ENCODE results near the gene AARSD1. TPM values are rescaled to one million over a fixed set of nuclear protein-coding genes. Genes with fewer than 3 reads are reported as not detected.
"Not testable (repeated sequence)": the region's sequence is repeated elsewhere in the genome, so short reads cannot be mapped to it uniquely, and the experiment has no call there.

The AARSD1 gene
- total RNA-seq, 1 donor from 2014 or later = 39.6 TPM

DNA sequence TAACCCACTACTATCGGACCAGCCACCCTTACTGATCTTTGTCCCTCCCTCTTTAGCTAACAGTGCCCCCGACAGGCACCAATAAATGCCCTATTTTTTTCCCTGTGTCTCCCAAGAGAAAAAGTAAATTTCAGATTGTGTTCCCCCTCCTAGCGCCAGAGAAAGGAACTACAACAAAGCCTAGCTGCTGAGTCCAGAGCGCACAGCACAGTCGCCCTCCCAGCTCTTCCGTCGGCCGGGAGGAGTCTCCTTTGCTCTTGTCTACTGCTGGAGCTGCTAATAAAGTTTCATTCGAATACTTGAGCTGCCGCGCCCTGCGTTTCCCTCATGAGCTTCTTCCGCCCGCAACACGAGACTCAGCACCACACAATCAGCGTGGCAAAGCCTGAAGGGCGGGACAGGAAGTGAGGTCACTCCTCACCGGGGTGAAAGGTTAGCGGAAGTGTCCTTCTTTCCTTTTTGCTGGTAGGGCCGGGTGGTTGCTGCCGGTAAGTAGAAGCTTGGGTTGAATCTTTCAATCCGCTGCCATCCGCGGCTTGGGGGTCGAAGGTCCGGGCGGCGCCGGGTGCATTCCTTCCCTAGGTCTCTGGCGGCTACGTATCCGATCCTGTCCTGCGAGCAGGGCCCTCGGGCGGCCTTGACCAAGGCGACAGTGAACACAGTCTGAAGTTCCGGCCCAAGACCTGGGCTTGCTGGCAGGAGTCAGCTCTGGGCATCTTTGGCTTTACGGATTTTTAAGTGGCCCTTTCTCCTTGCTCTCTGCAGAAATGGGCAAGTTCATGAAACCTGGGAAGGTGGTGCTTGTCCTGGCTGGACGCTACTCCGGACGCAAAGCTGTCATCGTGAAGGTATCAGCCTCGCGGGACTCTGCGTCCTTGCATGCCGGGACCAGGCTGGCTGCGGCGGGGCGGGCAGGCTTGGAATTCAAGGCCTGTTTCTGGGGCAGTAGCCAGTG lies 34.0 kb upstream of the AARSD1 start, which contains the start of gene RPL27:
RPL27 (plus strand) TSS at position 436 of the 955 bp plus-strand sequence; CDS start at position 768, 332 bp downstream.
- peaks cover 25% of the 10 kb centered on the region for H3K36me3 Mint-ChIP-seq (ENCODE audit: low read depth, unreplicated experiment)
- peak within 1 kb of the TSS; percentile 99 for H3K27ac Mint-ChIP-seq (ENCODE audit: unreplicated experiment)
- peak; percentile 92 for DNase-seq (ENCODE audit: low spot score)
- TF ChIP-seq, protein P1, sequence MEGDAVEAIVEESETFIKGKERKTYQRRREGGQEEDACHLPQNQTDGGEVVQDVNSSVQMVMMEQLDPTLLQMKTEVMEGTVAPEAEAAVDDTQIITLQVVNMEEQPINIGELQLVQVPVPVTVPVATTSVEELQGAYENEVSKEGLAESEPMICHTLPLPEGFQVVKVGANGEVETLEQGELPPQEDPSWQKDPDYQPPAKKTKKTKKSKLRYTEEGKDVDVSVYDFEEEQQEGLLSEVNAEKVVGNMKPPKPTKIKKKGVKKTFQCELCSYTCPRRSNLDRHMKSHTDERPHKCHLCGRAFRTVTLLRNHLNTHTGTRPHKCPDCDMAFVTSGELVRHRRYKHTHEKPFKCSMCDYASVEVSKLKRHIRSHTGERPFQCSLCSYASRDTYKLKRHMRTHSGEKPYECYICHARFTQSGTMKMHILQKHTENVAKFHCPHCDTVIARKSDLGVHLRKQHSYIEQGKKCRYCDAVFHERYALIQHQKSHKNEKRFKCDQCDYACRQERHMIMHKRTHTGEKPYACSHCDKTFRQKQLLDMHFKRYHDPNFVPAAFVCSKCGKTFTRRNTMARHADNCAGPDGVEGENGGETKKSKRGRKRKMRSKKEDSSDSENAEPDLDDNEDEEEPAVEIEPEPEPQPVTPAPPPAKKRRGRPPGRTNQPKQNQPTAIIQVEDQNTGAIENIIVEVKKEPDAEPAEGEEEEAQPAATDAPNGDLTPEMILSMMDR (IDR thresholded peaks at IDR 0.05; ENCODE audit: unreplicated experiment) = peak; percentile 88
- peaks cover 31% of the 10 kb centered on the region for H3K4me1 Mint-ChIP-seq (ENCODE audit: unreplicated experiment)
- peaks cover 3% of the 10 kb centered on the region for H3K27me3 Mint-ChIP-seq (ENCODE audit: unreplicated experiment)
- peak within 1 kb of the TSS; percentile 100 for H3K4me3 Mint-ChIP-seq (ENCODE audit: unreplicated experiment)
- no peaks in the 10 kb centered on the region for H3K9me3 Mint-ChIP-seq (ENCODE audit: unreplicated experiment)

DNA sequence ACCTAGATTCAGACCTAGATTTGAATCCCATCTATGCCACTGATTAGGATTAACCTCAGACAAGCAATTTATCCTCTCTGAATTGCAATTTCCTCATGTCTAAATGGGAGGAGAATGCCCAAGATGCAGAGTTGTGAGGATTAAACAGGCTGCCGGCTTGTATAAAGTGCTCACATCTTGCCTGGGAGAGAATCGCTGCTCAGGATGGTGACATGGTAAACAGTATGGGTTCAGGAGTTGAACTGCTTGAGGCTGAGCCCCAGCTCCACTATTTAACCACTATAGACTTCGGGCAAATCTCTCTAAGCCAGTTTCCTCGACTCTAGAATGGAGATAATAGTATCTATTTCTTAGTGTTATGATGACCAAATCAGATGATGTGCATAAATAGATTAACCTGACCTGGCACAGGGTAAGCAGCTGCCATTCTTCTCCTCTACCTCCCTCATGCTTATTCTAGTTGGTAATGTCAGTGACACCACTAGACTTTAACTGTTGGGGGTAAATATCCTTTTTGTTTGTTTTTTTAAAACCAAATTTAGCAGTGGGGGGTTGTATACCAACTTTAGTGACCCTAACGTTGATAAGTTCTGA lies 33.2 kb upstream of the AARSD1 start:
- Mint-ChIP-seq H3K4me1 (ENCODE audit: unreplicated experiment) (peaks cover 31% of the 10 kb centered on the region), H3K27ac (ENCODE audit: unreplicated experiment) (peak overlapping the region; percentile 99), H3K4me3 (ENCODE audit: unreplicated experiment) (peak overlapping the region; percentile 100), H3K36me3 (ENCODE audit: low read depth, unreplicated experiment) (peaks cover 30% of the 10 kb centered on the region), H3K27me3 (ENCODE audit: unreplicated experiment) (peaks cover 3% of the 10 kb centered on the region), H3K9me3 (ENCODE audit: unreplicated experiment) (no peaks in the 10 kb centered on the region)
- TF ChIP-seq, protein P1 (IDR thresholded peaks at IDR 0.05; ENCODE audit: unreplicated experiment) = no peak
- no peak for DNase-seq (ENCODE audit: low spot score)

DNA sequence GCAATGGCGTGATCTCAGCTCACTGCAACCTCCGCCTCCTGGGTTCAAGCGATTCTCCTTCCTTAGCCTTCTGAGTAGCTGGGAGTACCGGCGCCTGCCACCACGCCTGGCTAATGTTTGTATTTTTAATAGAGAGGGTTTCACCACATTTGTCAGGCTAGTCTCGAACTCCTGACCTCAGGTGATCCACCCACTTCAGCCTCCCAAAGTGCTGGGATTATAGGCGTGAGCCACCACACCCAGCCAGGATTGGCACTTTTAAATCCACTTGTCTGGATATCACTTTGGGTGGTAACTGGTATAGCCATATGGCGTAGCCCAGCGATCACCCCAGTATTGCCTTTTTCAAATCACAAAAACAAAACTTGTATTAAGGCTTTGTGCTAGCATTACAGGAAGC lies 29.7 kb upstream of the AARSD1 start:
- not testable (repeated sequence) for H3K27me3 Mint-ChIP-seq (ENCODE audit: unreplicated experiment); H3K27ac Mint-ChIP-seq (ENCODE audit: unreplicated experiment); H3K9me3 Mint-ChIP-seq (ENCODE audit: unreplicated experiment); DNase-seq (ENCODE audit: low spot score); H3K4me3 Mint-ChIP-seq (ENCODE audit: unreplicated experiment)
- peaks cover 35% of the 10 kb centered on the region for H3K36me3 Mint-ChIP-seq (ENCODE audit: low read depth, unreplicated experiment)
- H3K4me1 Mint-ChIP-seq (ENCODE audit: unreplicated experiment) = peaks cover 23% of the 10 kb centered on the region

DNA sequence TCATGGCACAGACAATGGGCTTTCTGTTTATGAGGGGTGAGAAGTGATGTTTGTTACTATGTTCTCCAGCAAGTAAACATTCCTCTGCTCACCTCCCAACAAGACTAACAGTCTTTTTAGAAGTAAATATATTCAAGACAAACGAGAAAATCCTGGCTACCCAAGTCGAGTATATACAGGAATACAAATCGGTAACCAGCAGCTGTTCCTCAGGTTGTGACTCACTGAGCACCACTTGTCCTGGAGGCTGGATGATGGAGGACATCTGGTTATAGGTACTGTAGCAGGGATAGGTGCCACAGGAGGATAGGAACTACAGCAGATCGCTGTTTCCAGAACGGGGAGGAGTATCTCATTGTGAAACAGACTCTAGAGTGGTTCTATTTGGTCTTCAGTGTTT lies 28.6 kb upstream of the AARSD1 start:
- TF ChIP-seq, protein P1 (IDR thresholded peaks at IDR 0.05; ENCODE audit: unreplicated experiment) = no peak
- Mint-ChIP-seq H3K4me3 (ENCODE audit: unreplicated experiment) (no peak overlapping the region), H3K36me3 (ENCODE audit: low read depth, unreplicated experiment) (peaks cover 38% of the 10 kb centered on the region), H3K4me1 (ENCODE audit: unreplicated experiment) (peaks cover 17% of the 10 kb centered on the region), H3K9me3 (ENCODE audit: unreplicated experiment) (no peaks in the 10 kb centered on the region), H3K27ac (ENCODE audit: unreplicated experiment) (no peak overlapping the region), H3K27me3 (ENCODE audit: unreplicated experiment) (no peaks in the 10 kb centered on the region)
- DNase-seq (ENCODE audit: low spot score) = no peak

DNA sequence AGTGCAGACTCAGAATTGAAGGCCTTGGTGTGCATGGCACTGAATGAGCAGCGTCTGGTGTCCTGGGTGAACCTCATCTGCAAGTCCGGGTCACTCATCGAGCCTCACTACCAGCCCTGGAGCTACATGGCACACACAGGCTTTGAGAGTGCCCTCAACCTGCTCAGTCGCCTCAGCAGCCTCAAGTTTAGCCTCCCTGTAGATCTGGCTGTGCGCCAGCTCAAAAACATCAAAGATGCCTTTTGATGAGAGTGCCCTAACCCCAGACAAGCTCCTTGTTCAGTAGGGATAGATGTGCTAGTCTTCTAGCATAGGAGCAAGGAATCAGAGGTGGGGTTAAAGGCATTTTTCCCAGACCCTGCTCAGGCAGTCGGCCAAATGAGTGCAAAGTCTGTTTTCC lies 27.2 kb upstream of the AARSD1 start:
- Mint-ChIP-seq H3K4me3 (ENCODE audit: unreplicated experiment) (peak overlapping the region; percentile 56), H3K36me3 (ENCODE audit: low read depth, unreplicated experiment) (peaks cover 38% of the 10 kb centered on the region), H3K27ac (ENCODE audit: unreplicated experiment) (no peak overlapping the region), H3K27me3 (ENCODE audit: unreplicated experiment) (no peaks in the 10 kb centered on the region), H3K9me3 (ENCODE audit: unreplicated experiment) (no peaks in the 10 kb centered on the region), H3K4me1 (ENCODE audit: unreplicated experiment) (peaks cover 9% of the 10 kb centered on the region)
- TF ChIP-seq, protein P1 (IDR thresholded peaks at IDR 0.05; ENCODE audit: unreplicated experiment) = no peak
- DNase-seq (ENCODE audit: low spot score) = no peak

Measured in endothelial cell (in vitro differentiated cells).